Epithelial cell of prostate (primary cell): Measurements from ENCODE around the gene ASL.
A peak's percentile ranks its signal among the peaks of the same experiment; 100 is the strongest.
"Not testable (repeated sequence)": the region's sequence is repeated elsewhere in the genome, so short reads cannot be mapped to it uniquely, and the experiment has no call there.

Experiments used
- DNase-seq: peaks from one replicate; pipeline ENCODE4 v3.0.0-alpha.2; 2011; ENCODE audit warnings: low read depth, low spot score
- H3K27ac ChIP-seq: fragments of 450-650 bp; 2 replicates; pipeline ENCODE4 v1.5.1; 2017; ENCODE audit warnings: mild to moderate bottlenecking

The ASL gene

GRCh38 chr7:66075590-66076461 lies at the start of gene ASL:
Gene ASL (plus strand): TSS chr7:66075819. CDS start chr7:66076082, 263 bp downstream.
- peak; percentile 44 for DNase-seq
- H3K27ac ChIP-seq = peak within 1 kb of the TSS; percentile 36

- DNase-seq, H3K27ac ChIP-seq: not testable (repeated sequence)
These were observed 47.3 kb upstream of the ASL start for GRCh38 chr7:66028342-66028741.

GRCh38 chr7:66033471-66034385 lies 41.9 kb upstream of the ASL start:
- no peak for DNase-seq
- H3K27ac ChIP-seq = peak overlapping the region; percentile 6

- not testable (repeated sequence) for DNase-seq
- H3K27ac ChIP-seq = peak overlapping the region; percentile 6
These were observed 41.1 kb upstream of the ASL start for GRCh38 chr7:66034436-66035010.

GRCh38 chr7:66036382-66036781 lies 39.2 kb upstream of the ASL start:
- H3K27ac ChIP-seq = no peak overlapping the region
- no peak for DNase-seq

- DNase-seq = no peak
- H3K27ac ChIP-seq = no peak overlapping the region
These were observed 38.8 kb upstream of the ASL start for GRCh38 chr7:66036788-66037187.

GRCh38 chr7:66039094-66039670 lies 36.4 kb upstream of the ASL start:
- no peak for DNase-seq
- H3K27ac ChIP-seq = no peak overlapping the region

- DNase-seq = no peak
- H3K27ac ChIP-seq = no peak overlapping the region
These were observed 31.7 kb upstream of the ASL start for GRCh38 chr7:66043681-66044497.

GRCh38 chr7:66044498-66044854 lies 31.1 kb upstream of the ASL start:
- DNase-seq, H3K27ac ChIP-seq: not testable (repeated sequence)

GRCh38 chr7:66047426-66047825 lies 28.2 kb upstream of the ASL start:
- DNase-seq = peak; percentile 74
- H3K27ac ChIP-seq = peak overlapping the region; percentile 77

- not testable (repeated sequence) for DNase-seq
- H3K27ac ChIP-seq = peak overlapping the region; percentile 83
These were observed 25.7 kb upstream of the ASL start for GRCh38 chr7:66049886-66050285.

GRCh38 chr7:66050337-66050957 lies 25.2 kb upstream of the ASL start:
- H3K27ac ChIP-seq = peak overlapping the region; percentile 83
- no peak for DNase-seq

- DNase-seq = peak; percentile 94
- H3K27ac ChIP-seq = peak overlapping the region; percentile 83
These were observed 24.6 kb upstream of the ASL start for GRCh38 chr7:66050990-66051448.

GRCh38 chr7:66052447-66052846 lies 23.2 kb upstream of the ASL start:
- DNase-seq = no peak
- peak overlapping the region; percentile 83 for H3K27ac ChIP-seq

- DNase-seq = no peak
- H3K27ac ChIP-seq = no peak overlapping the region
These were observed 21.6 kb upstream of the ASL start for GRCh38 chr7:66054063-66054462.

GRCh38 chr7:66055321-66055956 lies 20.2 kb upstream of the ASL start:
- H3K27ac ChIP-seq = no peak overlapping the region
- no peak for DNase-seq

GRCh38 chr7:66060796-66061195 lies 14.8 kb upstream of the ASL start:
- no peak for DNase-seq
- H3K27ac ChIP-seq = no peak overlapping the region

GRCh38 chr7:66069732-66070131 lies 5.9 kb upstream of the ASL start:
- no peak overlapping the region for H3K27ac ChIP-seq
- no peak for DNase-seq
